Measurements from ENCODE around the gene COPE.
"Not testable (repeated sequence)": the region's sequence is repeated elsewhere in the genome, so short reads cannot be mapped to it uniquely, and the experiment has no call there.

COPE gene

GRCh38 chr19:18908917-18909619 lies 10.1 kb downstream of the COPE start:
- no peak for DNase-seq (ENCODE audit: low read depth, low spot score)

DNA sequence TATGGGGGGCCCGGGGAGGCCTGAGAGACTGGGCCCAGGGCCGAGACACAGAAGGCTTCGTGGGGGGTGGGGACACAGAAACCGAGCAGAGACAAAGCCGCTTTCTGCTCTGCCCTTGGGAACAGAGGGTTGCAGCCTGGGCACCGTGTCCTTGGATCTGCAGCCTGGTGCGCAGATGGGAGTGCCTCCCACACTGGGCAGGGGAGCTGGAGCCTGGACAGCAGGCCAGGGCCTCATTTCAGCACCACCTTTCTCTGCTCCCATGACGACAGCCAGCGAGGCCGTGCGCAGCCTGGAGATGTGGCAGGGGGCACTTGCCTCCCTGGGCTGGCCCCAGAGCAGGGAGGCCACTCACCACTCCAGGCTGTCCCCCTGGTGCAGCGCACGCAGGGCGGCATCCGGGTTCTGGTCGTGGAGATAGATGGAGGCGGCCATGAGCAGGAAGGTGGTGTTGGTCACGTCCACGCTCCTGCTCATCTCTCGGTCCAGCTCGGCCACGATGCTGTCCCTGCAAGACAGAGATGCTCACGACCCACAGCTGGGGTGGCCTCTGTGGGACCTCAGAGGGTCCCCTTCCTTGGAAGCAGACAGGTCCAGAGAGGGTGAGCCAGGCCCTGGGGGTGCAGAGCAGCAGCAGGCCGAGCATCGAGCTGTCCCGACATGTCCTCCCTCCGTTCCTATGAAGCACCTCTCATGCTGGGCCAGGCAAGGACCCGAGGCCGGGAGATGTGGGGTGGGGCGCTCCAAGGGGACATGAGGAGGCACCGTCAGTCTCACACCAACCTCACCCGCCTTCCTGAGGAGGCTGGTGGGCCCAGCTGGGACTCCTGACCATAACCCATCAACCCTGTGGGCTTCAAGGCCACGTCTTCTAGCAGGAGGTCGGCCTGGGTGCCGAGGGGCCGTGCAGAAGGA lies 12.3 kb downstream of the COPE start:
- DNase-seq (ENCODE audit: low read depth, low spot score), result no peak

DNA sequence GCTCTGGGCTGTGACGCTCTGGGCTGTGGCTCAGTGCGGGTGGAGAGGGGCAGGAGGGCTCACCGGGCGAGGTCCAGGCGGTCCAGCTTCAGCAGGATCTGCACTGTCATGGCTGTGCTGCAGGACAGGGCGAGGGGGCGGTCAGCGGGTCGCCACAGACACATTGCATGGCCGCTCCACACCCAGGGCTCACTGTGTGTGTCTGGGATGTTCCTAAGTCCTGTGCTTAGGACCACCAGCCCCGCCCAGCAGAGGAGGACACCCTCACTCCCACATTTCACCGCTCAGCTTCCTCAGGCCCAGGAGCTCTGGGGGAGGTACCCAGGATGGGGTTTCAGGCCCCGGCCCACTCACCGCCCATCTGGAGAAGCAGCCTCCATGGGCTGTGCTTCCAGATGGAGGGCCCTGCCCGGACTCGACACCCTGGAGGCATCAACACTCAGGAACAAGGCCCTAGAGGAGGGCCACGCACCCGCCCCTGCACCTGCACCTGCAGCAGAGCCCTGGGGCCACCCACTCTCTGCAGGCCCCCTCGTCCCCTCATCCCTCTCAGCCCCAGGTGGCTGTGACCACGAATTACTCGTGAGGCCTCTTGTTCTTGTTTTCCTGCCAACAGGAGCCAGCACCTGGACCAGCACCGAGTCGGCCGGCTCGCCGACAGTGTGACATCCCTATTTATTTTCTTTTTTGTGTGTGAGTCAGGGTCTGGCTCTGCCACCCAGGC lies 13.5 kb downstream of the COPE start:
- no peak for DNase-seq (ENCODE audit: low read depth, low spot score)

DNA sequence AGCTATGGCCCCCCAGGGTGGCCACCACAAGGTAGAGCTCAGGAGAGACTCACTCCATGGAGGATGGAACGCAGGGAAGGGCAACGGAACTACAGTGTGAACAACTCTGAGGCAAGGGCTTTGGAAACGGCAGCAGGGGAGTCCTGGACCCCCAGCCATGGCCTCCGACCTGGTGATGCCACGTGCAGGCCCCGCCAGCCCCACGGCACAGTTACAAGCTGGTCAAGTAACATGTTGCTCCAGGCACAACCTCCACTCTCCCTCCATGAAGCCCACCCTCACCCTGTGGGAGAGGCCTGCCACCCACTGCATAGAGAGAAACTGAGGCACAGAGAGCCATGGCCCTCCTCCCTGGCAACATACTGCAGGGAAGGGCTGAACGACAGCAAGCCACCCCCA lies 14.1 kb downstream of the COPE start:
- DNase-seq (ENCODE audit: low read depth, low spot score), result no peak

- DNase-seq (ENCODE audit: low read depth, low spot score), result no peak
These were observed 14.7 kb downstream of the COPE start for GRCh38 chr19:18904334-18905057.

GRCh38 chr19:18903156-18904037 lies 15.8 kb downstream of the COPE start:
- no peak for DNase-seq (ENCODE audit: low read depth, low spot score)

GRCh38 chr19:18902519-18902918 lies 16.7 kb downstream of the COPE start:
- not testable (repeated sequence) for DNase-seq (ENCODE audit: low read depth, low spot score)

DNA sequence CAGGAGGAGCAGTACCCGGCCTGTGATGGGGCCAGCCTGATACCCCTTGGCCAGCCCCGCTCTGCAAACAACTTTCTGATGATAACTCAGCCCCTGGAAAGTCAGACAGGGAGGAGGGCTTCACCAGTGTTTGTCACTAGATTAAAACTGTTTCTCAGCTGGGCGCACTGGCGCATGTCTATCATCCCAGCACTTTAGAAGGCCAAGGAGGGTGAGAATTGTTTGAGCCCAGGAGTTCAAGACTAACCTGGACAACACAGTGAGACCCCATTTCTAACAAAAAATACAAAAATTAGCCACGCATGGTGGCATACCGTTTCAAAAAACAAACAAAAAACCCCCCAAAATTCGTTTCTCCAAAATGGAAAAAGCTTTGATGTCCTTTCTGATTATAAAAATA lies 17.7 kb downstream of the COPE start:
- DNase-seq (ENCODE audit: low read depth, low spot score), result no peak

- DNase-seq (ENCODE audit: low read depth, low spot score), result no peak
These were observed 18.3 kb downstream of the COPE start for GRCh38 chr19:18900700-18901481.

- DNase-seq (ENCODE audit: low read depth, low spot score), result no peak
These were observed 19.3 kb downstream of the COPE start for GRCh38 chr19:18899624-18900560.

GRCh38 chr19:18898607-18899408 lies 20.4 kb downstream of the COPE start:
- no peak for DNase-seq (ENCODE audit: low read depth, low spot score)

- DNase-seq (ENCODE audit: low read depth, low spot score), result no peak
These were observed 21.0 kb downstream of the COPE start for GRCh38 chr19:18898081-18898606.

DNA sequence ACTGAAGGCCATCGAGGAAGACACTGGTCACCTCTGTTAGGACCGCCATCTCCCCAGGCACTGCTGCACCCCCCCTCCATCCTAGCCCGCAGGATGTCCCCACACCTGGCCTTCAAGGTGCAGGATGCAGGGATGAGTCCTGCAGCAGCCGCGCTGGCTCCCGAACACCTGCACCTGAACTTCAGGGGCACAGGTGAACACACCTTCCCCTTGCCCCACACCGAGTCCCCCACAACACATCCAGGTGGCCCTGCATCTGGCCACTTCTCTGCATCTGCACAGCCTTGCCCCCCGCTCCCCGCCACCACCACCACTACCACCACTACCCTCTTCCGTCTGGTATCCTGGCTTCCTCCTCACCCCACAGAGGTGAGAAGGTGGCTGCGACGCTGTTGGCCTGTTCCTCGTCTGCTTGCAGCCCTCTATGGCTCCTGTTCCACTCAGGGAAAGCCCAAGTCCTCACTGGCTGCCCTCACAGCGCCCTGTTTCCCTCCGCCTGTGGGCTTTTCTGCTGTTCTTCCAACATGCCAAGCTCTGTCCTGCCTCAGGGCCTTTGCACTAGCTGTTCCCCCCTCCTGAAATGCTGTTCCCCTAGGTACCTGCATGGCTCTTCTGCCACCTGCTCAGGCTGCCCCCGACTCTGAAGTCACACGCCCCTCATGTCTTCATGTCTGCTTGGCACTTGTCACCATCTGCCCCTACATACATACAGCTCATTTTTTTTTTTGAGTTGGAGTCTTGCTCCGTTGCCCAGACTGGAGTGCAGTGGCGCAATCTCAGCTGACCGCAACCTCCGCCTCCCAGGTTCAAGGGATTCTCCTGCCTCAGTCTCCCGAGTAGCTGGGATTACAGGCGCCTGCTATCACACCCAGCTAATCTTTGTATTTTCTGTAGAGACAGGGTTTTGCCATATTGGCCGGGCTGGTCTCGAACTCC lies 21.8 kb downstream of the COPE start:
- no peak for DNase-seq (ENCODE audit: low read depth, low spot score)

DNA sequence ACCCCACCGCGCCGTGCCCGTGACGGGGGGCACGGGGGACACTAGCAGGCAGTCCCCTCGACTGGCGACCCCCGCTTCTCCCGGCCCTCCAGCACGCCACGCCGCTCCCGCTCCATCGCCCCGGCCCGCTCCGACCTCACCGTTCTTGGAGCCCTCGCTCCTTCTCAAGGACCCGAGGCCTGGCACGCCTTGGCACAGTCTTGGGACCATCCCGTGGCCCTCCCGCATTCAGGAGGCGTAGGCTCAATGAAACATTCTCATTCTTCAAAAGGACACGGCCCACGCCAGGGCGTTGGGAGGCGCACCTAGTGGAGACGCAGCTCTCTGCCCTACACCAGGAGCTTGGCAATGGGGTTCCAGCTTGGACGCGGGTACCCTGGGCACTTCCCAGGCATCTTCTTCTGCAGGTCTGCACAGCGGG lies 22.8 kb downstream of the COPE start:
- no peak for DNase-seq (ENCODE audit: low read depth, low spot score)

GRCh38 chr19:18895824-18896341 lies 23.3 kb downstream of the COPE start, which contains the start of gene CERS1:
CERS1 (minus strand) TSS chr19:18896158; CDS start chr19:18896072, 86 bp downstream.
- DNase-seq (ENCODE audit: low read depth, low spot score), result no peak
